Stimulated activated naive CD8-positive, alpha-beta T cell treated with anti-CD3 and anti-CD28 coated beads, Interleukin-15, amount 100 ng/mL, for 72 hours (primary cell): ENCODE results near the gene CBR1.
"Not testable (repeated sequence)": the region's sequence is repeated elsewhere in the genome, so short reads cannot be mapped to it uniquely, and the experiment has no call there.

Experiments
- ATAC-seq: fragments of 150-1000 bp; cut with Tn5 transposase; 2 replicates; pipeline ENCODE4 v1.10.0; 2021; ENCODE audit warnings: mild to moderate bottlenecking, moderate library complexity
- DNase-seq, 2 donors: peaks; one replicate each; pipeline ENCODE4 v3.0.0; 2021 to 2022
- H3K27ac Mint-ChIP-seq, 2 donors: one replicate each; pipeline ENCODE4 v1.8.0; 2022; ENCODE audit warnings: mild to moderate bottlenecking in 2 of 2, mixed read lengths in 2 of 2, moderate library complexity in 2 of 2
- H3K27me3 Mint-ChIP-seq: one replicate; pipeline ENCODE4 v1.8.0; 2022; ENCODE audit warnings: mixed read lengths
- H3K4me1 Mint-ChIP-seq: one replicate; pipeline ENCODE4 v1.8.0; 2022; ENCODE audit warnings: mild to moderate bottlenecking, mixed read lengths
- H3K4me3 Mint-ChIP-seq, 2 donors: one replicate each; pipeline ENCODE4 v1.8.0; 2022; ENCODE audit warnings: mild to moderate bottlenecking in 2 of 2, mixed read lengths in 2 of 2, moderate library complexity in 1 of 2
- H3K9me3 Mint-ChIP-seq, 2 donors: one replicate each; pipeline ENCODE4 v1.8.0; 2022; ENCODE audit warnings: mixed read lengths in 2 of 2

CBR1 gene

GRCh38 chr21:36092681-36093080 is 22.9 kb downstream of the CBR1 start:
- no peaks in the 10 kb centered on the region for H3K4me1 Mint-ChIP-seq
- no peak overlapping the region for H3K27ac Mint-ChIP-seq
- DNase-seq = no peak
- ATAC-seq = no peak
- H3K4me3 Mint-ChIP-seq = no peak overlapping the region
- H3K27me3 Mint-ChIP-seq = no peaks in the 10 kb centered on the region
- peaks cover 10 to 12% of the 10 kb centered on the region in 2 donors for H3K9me3 Mint-ChIP-seq

GRCh38 chr21:36093512-36093911 is 23.7 kb downstream of the CBR1 start:
- Mint-ChIP-seq H3K4me3 (no peak overlapping the region), H3K27me3 (no peaks in the 10 kb centered on the region), H3K27ac (no peak overlapping the region), H3K4me1 (no peaks in the 10 kb centered on the region), H3K9me3 (peaks cover 10 to 12% of the 10 kb centered on the region in 2 donors)
- ATAC-seq (no peak), DNase-seq (no peak)

GRCh38 chr21:36096398-36097290 is 26.8 kb downstream of the CBR1 start:
- no peak for DNase-seq
- no peak for ATAC-seq
- Mint-ChIP-seq H3K4me1 (peaks cover 9% of the 10 kb centered on the region), H3K9me3 (peaks cover 10 to 12% of the 10 kb centered on the region in 2 donors), H3K27me3 (no peaks in the 10 kb centered on the region), H3K27ac (no peak overlapping the region), H3K4me3 (no peak overlapping the region)

GRCh38 chr21:36097427-36098181 is 27.8 kb downstream of the CBR1 start:
- H3K4me3 Mint-ChIP-seq = no peak overlapping the region
- peaks cover 10 to 12% of the 10 kb centered on the region in 2 donors for H3K9me3 Mint-ChIP-seq
- H3K27ac Mint-ChIP-seq = no peak overlapping the region
- DNase-seq (no peak), ATAC-seq (peak; percentile 43)
- peaks cover 9% of the 10 kb centered on the region for H3K4me1 Mint-ChIP-seq
- no peaks in the 10 kb centered on the region for H3K27me3 Mint-ChIP-seq

GRCh38 chr21:36098182-36098532 is 28.3 kb downstream of the CBR1 start:
- ATAC-seq = no peak

GRCh38 chr21:36099000-36099399 is 29.2 kb downstream of the CBR1 start:
- DNase-seq (no peak), ATAC-seq (no peak)
- Mint-ChIP-seq H3K9me3 (peaks cover under 1 to 4% of the 10 kb centered on the region in 2 donors), H3K27ac (no peak overlapping the region), H3K27me3 (peaks cover 2% of the 10 kb centered on the region), H3K4me1 (peaks cover 10% of the 10 kb centered on the region), H3K4me3 (no peak overlapping the region)

More at GRCh38 chr21:36098182-36098532, 28.3 kb downstream of the CBR1 start:
- H3K9me3 Mint-ChIP-seq = peaks cover 9 to 10% of the 10 kb centered on the region in 2 donors
- no peaks in the 10 kb centered on the region for H3K27me3 Mint-ChIP-seq
- H3K27ac Mint-ChIP-seq = no peak overlapping the region
- DNase-seq = no peak
- peaks cover 9% of the 10 kb centered on the region for H3K4me1 Mint-ChIP-seq
- no peak overlapping the region for H3K4me3 Mint-ChIP-seq

- not testable (repeated sequence) for H3K4me3 Mint-ChIP-seq, ATAC-seq, DNase-seq, H3K9me3 Mint-ChIP-seq, H3K27me3 Mint-ChIP-seq, H3K27ac Mint-ChIP-seq
- peaks cover 17% of the 10 kb centered on the region for H3K4me1 Mint-ChIP-seq
These were observed 29.9 kb downstream of the CBR1 start for GRCh38 chr21:36099695-36100211.

GRCh38 chr21:36100971-36101641 is 31.3 kb downstream of the CBR1 start:
- H3K4me3 Mint-ChIP-seq = no peak overlapping the region
- H3K4me1 Mint-ChIP-seq = peaks cover 23% of the 10 kb centered on the region
- H3K27me3 Mint-ChIP-seq = peaks cover 23% of the 10 kb centered on the region
- H3K27ac Mint-ChIP-seq = no peak overlapping the region
- DNase-seq = no peak
- no peak for ATAC-seq
- no peaks in the 10 kb centered on the region for H3K9me3 Mint-ChIP-seq

- Mint-ChIP-seq H3K27ac (no peak overlapping the region), H3K9me3 (no peaks in the 10 kb centered on the region), H3K4me1 (peaks cover 23% of the 10 kb centered on the region), H3K4me3 (no peak overlapping the region), H3K27me3 (peaks cover 32% of the 10 kb centered on the region)
- no peak for ATAC-seq
- DNase-seq = no peak
These were observed 33.6 kb downstream of the CBR1 start for GRCh38 chr21:36103434-36103833.

GRCh38 chr21:36104317-36105300 is 34.8 kb downstream of the CBR1 start:
- Mint-ChIP-seq H3K4me1 (peaks cover 23% of the 10 kb centered on the region), H3K4me3 (peak overlapping the region; percentile 44 to 62), H3K27me3 (peaks cover 32% of the 10 kb centered on the region), H3K9me3 (no peaks in the 10 kb centered on the region), H3K27ac (peak overlapping the region in 1 of 2 donors; percentile 61)
- DNase-seq = peak; percentile 61 to 64
- ATAC-seq = peak; percentile 84

GRCh38 chr21:36105327-36105842 is 35.6 kb downstream of the CBR1 start:
- Mint-ChIP-seq H3K9me3 (no peaks in the 10 kb centered on the region), H3K4me3 (peak overlapping the region in 1 of 2 donors; percentile 44), H3K27ac (peak overlapping the region in 1 of 2 donors; percentile 19), H3K27me3 (peaks cover 32% of the 10 kb centered on the region), H3K4me1 (peaks cover 23% of the 10 kb centered on the region)
- ATAC-seq (no peak), DNase-seq (no peak)

GRCh38 chr21:36109868-36110267 is 40.0 kb downstream of the CBR1 start:
- Mint-ChIP-seq H3K9me3 (no peaks in the 10 kb centered on the region), H3K27me3 (peaks cover 22% of the 10 kb centered on the region), H3K4me1 (peaks cover 30% of the 10 kb centered on the region), H3K4me3 (no peak overlapping the region), H3K27ac (no peak overlapping the region)
- ATAC-seq (no peak), DNase-seq (no peak)

- no peak overlapping the region for H3K27ac Mint-ChIP-seq
- no peak for ATAC-seq
- no peak for DNase-seq
- no peaks in the 10 kb centered on the region for H3K9me3 Mint-ChIP-seq
- H3K4me1 Mint-ChIP-seq = peaks cover 35% of the 10 kb centered on the region
- H3K4me3 Mint-ChIP-seq = no peak overlapping the region
- peaks cover 8% of the 10 kb centered on the region for H3K27me3 Mint-ChIP-seq
These were observed 41.4 kb downstream of the CBR1 start for GRCh38 chr21:36111238-36111637.
